MM.1S (cell line): ENCODE measurements around the gene AGAP1.

ENCODE experiments used
- DNase-seq: peaks from one replicate; pipeline ENCODE4 v3.0.0-alpha.2; 2015
- H2AFZ ChIP-seq: fragments of 300-600 bp; sonication (generic); 2 replicates; pipeline ENCODE4 v1.6.0; 2016; ENCODE audit warnings: antibody characterized with exemption, low read length
- H3F3A ChIP-seq: fragments of 300-600 bp; sonication (generic); 2 replicates; pipeline ENCODE4 v1.6.1; 2016; ENCODE audit warnings: mild to moderate bottlenecking, antibody characterized with exemption, low read length, moderate library complexity, mixed read lengths; ENCODE audit not compliant: insufficient read depth
- H3K27ac ChIP-seq: fragments of 300-600 bp; sonication (generic); 2 replicates; pipeline ENCODE4 v1.5.1; 2016; ENCODE audit warnings: mild to moderate bottlenecking, low read length
- H3K27me3 ChIP-seq: fragments of 300-600 bp; sonication (generic); replicated peaks from 2 replicates; pipeline ENCODE4 v1.6.0; 2016; ENCODE audit warnings: low read length; ENCODE audit not compliant: insufficient read depth
- H3K36me3 ChIP-seq: fragments of 300-600 bp; sonication (generic); replicated peaks from 2 replicates; pipeline ENCODE4 v1.6.1; 2016; ENCODE audit warnings: mild to moderate bottlenecking, low read length, mixed read lengths; ENCODE audit not compliant: insufficient read depth
- H3K4me1 ChIP-seq: fragments of 300-600 bp; sonication (generic); 2 replicates; pipeline ENCODE4 v1.6.1; 2016; ENCODE audit warnings: low read length, mixed read lengths
- H3K4me2 ChIP-seq: fragments of 300-600 bp; sonication (generic); 2 replicates; pipeline ENCODE4 v1.6.0; 2016; ENCODE audit warnings: low read depth, low read length
- H3K4me3 ChIP-seq: fragments of 300-600 bp; sonication (generic); 2 replicates; pipeline ENCODE4 v1.5.1; 2016; ENCODE audit warnings: low read length, mixed read lengths
- H3K79me2 ChIP-seq: fragments of 300-600 bp; sonication (generic); 2 replicates; pipeline ENCODE4 v1.6.1; 2016; ENCODE audit warnings: mixed run types, low read length, mixed read lengths
- H3K9ac ChIP-seq: fragments of 300-600 bp; sonication (generic); 2 replicates; pipeline ENCODE4 v1.6.1; 2016; ENCODE audit warnings: low read length, mixed read lengths
- H3K9me2 ChIP-seq: fragments of 300-600 bp; sonication (generic); replicated peaks from 2 replicates; pipeline ENCODE4 v1.6.1; 2016; ENCODE audit warnings: mild to moderate bottlenecking, low read length, mixed read lengths; ENCODE audit not compliant: insufficient read depth
- H3K9me3 ChIP-seq: fragments of 300-600 bp; sonication (generic); replicated peaks from 2 replicates; pipeline ENCODE4 v1.6.1; 2016; ENCODE audit warnings: mild to moderate bottlenecking, low read length, mixed read lengths; ENCODE audit not compliant: insufficient read depth
- H4K20me1 ChIP-seq: fragments of 300-600 bp; sonication (generic); 2 replicates; pipeline ENCODE4 v1.6.1; 2016; ENCODE audit warnings: mild to moderate bottlenecking, low read length, moderate library complexity, mixed read lengths; ENCODE audit not compliant: insufficient read depth
- CTCF ChIP-seq: fragments of 300-600 bp; sonication (generic); IDR thresholded peaks from 2 replicates; pipeline ENCODE4 v1.5.1; 2016; ENCODE audit warnings: antibody characterized with exemption, low read length, mixed read lengths
- EZH2 ChIP-seq: fragments of 300-600 bp; sonication (generic); optimal IDR thresholded peaks from 2 replicates; pipeline ENCODE3; 2017; ENCODE audit warnings: low read depth, mild to moderate bottlenecking, antibody characterized with exemption, low read length, mixed read lengths
- EZH2phosphoT487 ChIP-seq: fragments of 300-600 bp; sonication (generic); IDR thresholded peaks from 2 replicates; pipeline ENCODE4 v1.6.1; 2018; ENCODE audit warnings: antibody characterized with exemption, low read length

The AGAP1 gene

GRCh38 chr2:235492850-235493344, 946 bp upstream of the AGAP1 start:
- peaks cover 8% of the 10 kb centered on the region; the same call in 1 of the 2 replicates for H3K4me1 ChIP-seq
- H3K27ac ChIP-seq = no peak overlapping the region
- H2AFZ ChIP-seq = no peak overlapping the region
- DNase-seq = no peak
- H3K9me3 ChIP-seq = no peaks in the 10 kb centered on the region
- no peak overlapping the region for H3K4me2 ChIP-seq
- no peak overlapping the region for H3K9ac ChIP-seq
- no peaks in the 10 kb centered on the region for H3K9me2 ChIP-seq
- H3K36me3 ChIP-seq = no peaks in the 10 kb centered on the region
- no peaks in the 10 kb centered on the region for H4K20me1 ChIP-seq
- H3K4me3 ChIP-seq = no peak overlapping the region
- H3K27me3 ChIP-seq = no peaks in the 10 kb centered on the region
- TF ChIP-seq EZH2phosphoT487 (no peak), EZH2 (no peak), CTCF (no peak)
- H3K79me2 ChIP-seq = peaks cover 34% of the 10 kb centered on the region
- 0 out of 2 replicates have a peak, but pooled peaks cover 3% of the 10 kb centered on the region for H3F3A ChIP-seq

GRCh38 chr2:235493402-235493774, 455 bp upstream of the AGAP1 start:
- Histone ChIP-seq H3K9me3 (no peaks in the 10 kb centered on the region), H2AFZ (no peak overlapping the region), H3K36me3 (no peaks in the 10 kb centered on the region), H3K27ac (no peak overlapping the region), H3F3A (0 out of 2 replicates have a peak, but pooled peaks cover 3% of the 10 kb centered on the region), H3K27me3 (no peaks in the 10 kb centered on the region), H3K79me2 (peaks cover 39% of the 10 kb centered on the region), H3K4me3 (no peak overlapping the region), H3K4me1 (peaks cover 13% of the 10 kb centered on the region), H3K4me2 (no peak overlapping the region), H3K9ac (no peak overlapping the region), H4K20me1 (no peaks in the 10 kb centered on the region), H3K9me2 (no peaks in the 10 kb centered on the region)
- no peak for DNase-seq
- no peak for TF ChIP-seq EZH2
- no peak for TF ChIP-seq CTCF
- TF ChIP-seq EZH2phosphoT487 = no peak

- no peak for DNase-seq
- Histone ChIP-seq H4K20me1 (no peaks in the 10 kb centered on the region), H3K4me2 (peak overlapping the region; percentile 83; the same call in 1 of the 2 replicates), H3K4me1 (peaks cover 27% of the 10 kb centered on the region), H3F3A (peaks cover 11% of the 10 kb centered on the region), H3K9ac (peak overlapping the region; percentile 82), H2AFZ (no peak overlapping the region), H3K4me3 (peak overlapping the region; percentile 72), H3K79me2 (peaks cover 53% of the 10 kb centered on the region), H3K27me3 (no peaks in the 10 kb centered on the region), H3K36me3 (no peaks in the 10 kb centered on the region), H3K9me3 (no peaks in the 10 kb centered on the region), H3K9me2 (no peaks in the 10 kb centered on the region), H3K27ac (peak overlapping the region; percentile 74; the same call in 1 of the 2 replicates)
- TF ChIP-seq EZH2 (no peak), EZH2phosphoT487 (no peak), CTCF (no peak)
Measured at GRCh38 chr2:235494716-235495372, 1.0 kb downstream of the AGAP1 start.
